Measurements from ENCODE around the gene THAP10. TPM values are rescaled to one million over a fixed set of nuclear protein-coding genes. Genes with fewer than 3 reads are reported as not detected.

THAP10 gene
- polyA plus RNA-seq, 2 of the 4 experiments (the other 2 are of a cell fraction), result 6.8 to 9.4 TPM

- FAIRE-seq, result no peak
- H3K4me2 ChIP-seq, result no peak overlapping the region
- POLR2A ChIA-PET, result no interaction called here
- DNase-seq (ENCODE audit: low read depth in 1 of 2, low spot score in 1 of 2), result no peak
- CTCF ChIA-PET, result interaction anchor here (1.4 to 1.8 kb wide), 2 partner anchors 15 to 62 kb away, joined by 4 to 6 read pairs; no protein-coding TSS in a partner anchor
- H3K9me3 ChIP-seq, result no peaks in the 10 kb centered on the region
- ATAC-seq, result no peak
- TF ChIP-seq MAFK (IDR thresholded peaks at IDR 0.05; ENCODE audit: partially characterized antibody) (peak; percentile 42), BCL3 (IDR thresholded peaks at IDR 0.05) (no peak)
- no peak overlapping the region for H3K27ac ChIP-seq
- 88% methylated on average over 4 of the region's 4 CpGs for WGBS (ENCODE audit: missing lambda C conversion rate)
- no peak overlapping the region for H3K4me3 ChIP-seq
- H3K4me1 ChIP-seq, result no peaks in the 10 kb centered on the region
These were observed 44.1 kb upstream of the THAP10 start for GRCh38 chr15:70936326-70936725.

- Histone ChIP-seq H3K4me1 (no peaks in the 10 kb centered on the region), H3K4me3 (no peak overlapping the region), H3K4me2 (no peak overlapping the region), H3K27ac (no peak overlapping the region), H3K9me3 (no peaks in the 10 kb centered on the region)
- FAIRE-seq, result peak; percentile 43
- ATAC-seq, result peak; percentile 56 to 73; a peak in 2 of 6 replicates
- no peak for TF ChIP-seq HOXA7 (CRISPR knock-in tag; IDR thresholded peaks at IDR 0.05)
- TF ChIP-seq NPAS2 (CRISPR knock-in tag; IDR thresholded peaks at IDR 0.05; ENCODE audit: borderline replicate concordance), result no peak
- no peak for TF ChIP-seq EHF (CRISPR knock-in tag; IDR thresholded peaks at IDR 0.05)
- no peak for TF ChIP-seq CEBPB (IDR thresholded peaks at IDR 0.05)
- ChIA-PET POLR2A (no interaction called here), CTCF (interaction anchor here (1.0 to 1.8 kb wide), 2 partner anchors 61 to 866 kb away, joined by 4 to 6 read pairs; no protein-coding TSS in a partner anchor)
- WGBS (ENCODE audit: missing lambda C conversion rate), result 66% methylated on average over 3 of the region's 3 CpGs
- DNase-seq (ENCODE audit: low read depth in 1 of 2, low spot score in 1 of 2), result peak in 1 of 2 experiments; percentile 14
These were observed 43.4 kb upstream of the THAP10 start for GRCh38 chr15:70935631-70936030.

GRCh38 chr15:70933411-70933810 is 41.2 kb upstream of the THAP10 start:
- Histone ChIP-seq H3K4me3 (no peak overlapping the region), H3K9me3 (no peaks in the 10 kb centered on the region), H3K4me2 (no peak overlapping the region), H3K4me1 (no peaks in the 10 kb centered on the region), H3K27ac (no peak overlapping the region)
- ATAC-seq (no peak), FAIRE-seq (no peak), DNase-seq (ENCODE audit: low read depth in 1 of 2, low spot score in 1 of 2) (no peak)
- CTCF ChIA-PET, result interaction anchor here (0.6 kb wide), 1 partner anchor 1291 kb away, joined by 5 read pairs; no protein-coding TSS in a partner anchor
- TF ChIP-seq RFX5 (IDR thresholded peaks at IDR 0.05), result no peak
- POLR2A ChIA-PET, result no interaction called here
- whole genome bisulfite sequencing (ENCODE audit: missing lambda C conversion rate), result 61% methylated on average over 3 of the region's 3 CpGs

- CTCF ChIA-PET, result interaction anchor here (1.5 kb wide), 1 partner anchor 10 kb away, joined by 6 read pairs; no protein-coding TSS in a partner anchor
- POLR2A ChIA-PET, result no interaction called here
- no peak for ATAC-seq
These were observed 40.2 kb upstream of the THAP10 start for GRCh38 chr15:70932397-70932796.

More at GRCh38 chr15:70932397-70932796, 40.2 kb upstream of the THAP10 start:
- Histone ChIP-seq H3K27ac (no peak overlapping the region), H3K4me2 (no peak overlapping the region), H3K4me3 (no peak overlapping the region), H3K4me1 (no peaks in the 10 kb centered on the region), H3K9me3 (no peaks in the 10 kb centered on the region)
- DNase-seq (ENCODE audit: low read depth in 1 of 2, low spot score in 1 of 2) (no peak), FAIRE-seq (no peak)
- 63% methylated on average over 2 of the region's 2 CpGs for WGBS (ENCODE audit: missing lambda C conversion rate)
- TF ChIP-seq GATA3 (IDR thresholded peaks at IDR 0.05; ENCODE audit: borderline replicate concordance), result no peak
- no peak for TF ChIP-seq FOSB (CRISPR knock-in tag; IDR thresholded peaks at IDR 0.05)
- TF ChIP-seq CEBPB (IDR thresholded peaks at IDR 0.05), result no peak
- no peak for TF ChIP-seq MAFK (IDR thresholded peaks at IDR 0.05; ENCODE audit: partially characterized antibody)
- no peak for TF ChIP-seq CBX8 (IDR thresholded peaks at IDR 0.05)
- no peak for TF ChIP-seq RFX5 (IDR thresholded peaks at IDR 0.05)
- TF ChIP-seq ESRRA (IDR thresholded peaks at IDR 0.05; ENCODE audit: borderline replicate concordance, low read length), result no peak
- TF ChIP-seq RNF2 (IDR thresholded peaks at IDR 0.05; ENCODE audit: borderline replicate concordance, low read depth), result no peak
- TF ChIP-seq E2F6 (IDR thresholded peaks at IDR 0.05; ENCODE audit: borderline replicate concordance, low read depth), result no peak
- TF ChIP-seq CTCF (IDR thresholded peaks at IDR 0.05), result no peak
- no peak for TF ChIP-seq PHF8 (IDR thresholded peaks at IDR 0.05; ENCODE audit: borderline replicate concordance, low read depth)
- no peak for TF ChIP-seq HOXA7 (CRISPR knock-in tag; IDR thresholded peaks at IDR 0.05)

All from A549 (cell line).